ENCODE measurements around the gene FMNL3. TPM values are rescaled to one million over a fixed set of nuclear protein-coding genes. Genes with fewer than 3 reads are reported as not detected.
A peak's percentile ranks its signal among the peaks of the same experiment; 100 is the strongest.

FMNL3 gene
- total RNA-seq, 4 donors from 2014 or later: 9.6 to 14.6 (median 12.8) TPM

- WGBS: 67% methylated on average over 2 of the region's 2 CpGs
- Histone ChIP-seq H3K36me3 (peaks cover 0 to 10% (median 6%) of the 10 kb centered on the region in 4 donors), H3K9me3 (no peaks in the 10 kb centered on the region), H3K4me1 (peaks cover 43 to 70% (median 57%) of the 10 kb centered on the region in 4 donors), H3K27me3 (no peaks in the 10 kb centered on the region), H3K27ac (replicated peaks in 1 of 4) (peak overlapping the region in 1 of 4 donors; percentile 9), H3K4me3 (no peak overlapping the region)
- intact Hi-C loops (cut with DNase I): no loop called here
- DNase-seq (ENCODE audit: extremely low spot score): no peak
- no peak for TF ChIP-seq CTCF (IDR thresholded peaks at IDR 0.05)
- TF ChIP-seq POLR2A (IDR thresholded peaks at IDR 0.05; ENCODE audit: low read depth): no peak
Measured at GRCh38 chr12:49665384-49665783, 41.8 kb downstream of the FMNL3 start.

- WGBS: 86% methylated on average over 4 of the region's 4 CpGs
- H3K4me3 ChIP-seq: no peak overlapping the region
- no peaks in the 10 kb centered on the region for H3K27me3 ChIP-seq
- DNase-seq (ENCODE audit: extremely low spot score): no peak
- TF ChIP-seq POLR2A (IDR thresholded peaks at IDR 0.05; ENCODE audit: low read depth) (no peak), POLR2AphosphoS5 (IDR thresholded peaks at IDR 0.05) (peak; percentile 10 to 13)
- H3K9me3 ChIP-seq: no peaks in the 10 kb centered on the region
- H3K27ac ChIP-seq (replicated peaks in 1 of 4): peak overlapping the region in 1 of 4 donors; percentile 61
- peaks cover 0 to 14% (median 8%) of the 10 kb centered on the region in 4 donors for H3K36me3 ChIP-seq
- intact Hi-C loops (cut with DNase I): no loop called here
- peaks cover 38 to 67% (median 51%) of the 10 kb centered on the region in 4 donors for H3K4me1 ChIP-seq
Measured at GRCh38 chr12:49664591-49665239, 42.5 kb downstream of the FMNL3 start.

- 92% methylated on average over 4 of the region's 4 CpGs for WGBS
Measured at GRCh38 chr12:49664167-49664566, 43.0 kb downstream of the FMNL3 start.

GRCh38 chr12:49662998-49663843 is 44.0 kb downstream of the FMNL3 start:
- DNase-seq (ENCODE audit: extremely low spot score): no peak
- intact Hi-C loops (cut with DNase I): no loop called here
- H3K36me3 ChIP-seq: peaks cover 0 to 27% (median 15%) of the 10 kb centered on the region in 4 donors
- H3K4me3 ChIP-seq: no peak overlapping the region
- TF ChIP-seq CTCF (IDR thresholded peaks at IDR 0.05): no peak
- TF ChIP-seq POLR2AphosphoS5 (IDR thresholded peaks at IDR 0.05): peak; percentile 44 to 56
- TF ChIP-seq POLR2A (IDR thresholded peaks at IDR 0.05; ENCODE audit: low read depth): no peak
- TF ChIP-seq EP300 (IDR thresholded peaks at IDR 0.05): no peak
- H3K9me3 ChIP-seq: no peaks in the 10 kb centered on the region
- no peaks in the 10 kb centered on the region for H3K27me3 ChIP-seq
- peak overlapping the region; percentile 56 to 73 (median 61) for H3K27ac ChIP-seq (replicated peaks in 1 of 4)
- 32% methylated on average over 4 of the region's 5 CpGs for WGBS
- peaks cover 38 to 74% (median 51%) of the 10 kb centered on the region in 4 donors for H3K4me1 ChIP-seq

More at GRCh38 chr12:49664167-49664566, 43.0 kb downstream of the FMNL3 start:
- Histone ChIP-seq H3K27me3 (no peaks in the 10 kb centered on the region), H3K9me3 (no peaks in the 10 kb centered on the region), H3K4me3 (no peak overlapping the region), H3K36me3 (peaks cover 0 to 19% (median 9%) of the 10 kb centered on the region in 4 donors), H3K4me1 (peaks cover 38 to 67% (median 51%) of the 10 kb centered on the region in 4 donors), H3K27ac (replicated peaks in 1 of 4) (peak overlapping the region in 3 of 4 donors; percentile 56 to 61 (median 61))
- no peak for TF ChIP-seq POLR2A (IDR thresholded peaks at IDR 0.05; ENCODE audit: low read depth)
- TF ChIP-seq CTCF (IDR thresholded peaks at IDR 0.05): no peak
- no peak for TF ChIP-seq POLR2AphosphoS5 (IDR thresholded peaks at IDR 0.05)
- no peak for TF ChIP-seq EP300 (IDR thresholded peaks at IDR 0.05)
- no peak for DNase-seq (ENCODE audit: extremely low spot score)
- intact Hi-C loops (cut with DNase I): no loop called here

- TF ChIP-seq POLR2AphosphoS5 (IDR thresholded peaks at IDR 0.05) (no peak), EP300 (IDR thresholded peaks at IDR 0.05) (no peak), POLR2A (IDR thresholded peaks at IDR 0.05; ENCODE audit: low read depth) (no peak), CTCF (IDR thresholded peaks at IDR 0.05) (no peak)
- H3K27me3 ChIP-seq: no peaks in the 10 kb centered on the region
- peaks cover 0 to 42% (median 26%) of the 10 kb centered on the region in 4 donors for H3K36me3 ChIP-seq
- DNase-seq (ENCODE audit: extremely low spot score): no peak
- H3K4me3 ChIP-seq: no peak overlapping the region
- H3K27ac ChIP-seq (replicated peaks in 1 of 4): peak overlapping the region in 1 of 4 donors; percentile 73
- H3K9me3 ChIP-seq: no peaks in the 10 kb centered on the region
- WGBS: 95% methylated on average over 3 of the region's 3 CpGs
- intact Hi-C loops (cut with DNase I): no loop called here
- H3K4me1 ChIP-seq: peaks cover 38 to 77% (median 51%) of the 10 kb centered on the region in 4 donors
Measured at GRCh38 chr12:49661746-49662145, 45.5 kb downstream of the FMNL3 start.

All from esophagus muscularis mucosa (tissue), 4 donors.